Activated CD4-positive, alpha-beta T cell treated with anti-CD3 and anti-CD28 coated beads for 36 hours (primary cell): ENCODE results near the gene TAT. TPM values are rescaled to one million over a fixed set of nuclear protein-coding genes. Genes with fewer than 3 reads are reported as not detected.
A peak's percentile ranks its signal among the peaks of the same experiment; 100 is the strongest.

Source experiments
- ATAC-seq: fragments of 200-7000 bp; cut with Tn5 transposase; one replicate; pipeline ENCODE4 v1.10.0; 2021; ENCODE audit warnings: mild to moderate bottlenecking, moderate library complexity
- CTCF ChIA-PET: fragments of 350-600 bp; sonication (Branson Sonifier 250); formaldehyde crosslinking; loops from one replicate; lab custom pipeline; 2021; ENCODE audit warnings: antibody characterized with exemption; lab: Charles Lee
- POLR2A ChIA-PET: fragments of 350-600 bp; sonication (Branson Sonifier 250); formaldehyde crosslinking; loops from one replicate; lab custom pipeline; 2021; ENCODE audit warnings: antibody characterized with exemption, inconsistent platforms; lab: Charles Lee
- DNase-seq: peaks from one replicate; pipeline ENCODE4 v3.0.0-alpha.2; 2020
- H3K27ac Mint-ChIP-seq: one replicate; pipeline ENCODE4 v1.8.0; 2021; ENCODE audit warnings: mixed read lengths
- H3K27me3 Mint-ChIP-seq: one replicate; pipeline ENCODE4 v1.8.0; 2021; ENCODE audit warnings: mixed read lengths
- H3K36me3 Mint-ChIP-seq: one replicate; pipeline ENCODE4 v1.8.0; 2021; ENCODE audit warnings: low read depth, mixed read lengths
- H3K4me1 Mint-ChIP-seq: one replicate; pipeline ENCODE4 v1.8.0; 2021; ENCODE audit warnings: mixed read lengths
- H3K4me3 Mint-ChIP-seq: one replicate; pipeline ENCODE4 v1.8.0; 2021; ENCODE audit warnings: mild to moderate bottlenecking, moderate library complexity, mixed read lengths
- H3K9me3 Mint-ChIP-seq: one replicate; pipeline ENCODE4 v1.8.0; 2021; ENCODE audit warnings: low read depth, mixed read lengths
- intact Hi-C, 2 experiments: fragments of 100-400 bp; cut with DNase I in 1 of 2; cut with micrococcal nuclease in 1 of 2; formaldehyde crosslinking; loops; one replicate each; pipeline versions ENCODE4 v1.14.2 to v1.15.1; 2022 to 2024; cut with DNase I, micrococcal nuclease
- total RNA-seq, 2 experiments: library from RNA; stranded (reverse); gene quantifications; one replicate each; pipeline ENCODE4 v1.2.3, GENCODE V29; 2021

TAT gene
- total RNA-seq, 2 experiments from 2014 or later = not detected

- Mint-ChIP-seq H3K27ac (no peak overlapping the region), H3K27me3 (peaks cover 2% of the 10 kb centered on the region), H3K4me1 (no peaks in the 10 kb centered on the region), H3K36me3 (no peaks in the 10 kb centered on the region), H3K9me3 (no peaks in the 10 kb centered on the region), H3K4me3 (no peak overlapping the region)
- ATAC-seq (no peak), DNase-seq (no peak)
- POLR2A ChIA-PET = no interaction called here
- intact Hi-C loops = loop anchor here (5.0 kb wide), 2 partner anchors 75 to 125 kb away; partner anchors contain the start of gene ZNF23 (in 1 of the 2)
- CTCF ChIA-PET = interaction anchor here (0.7 kb wide), 1 partner anchor 97 kb away, joined by 3 read pairs; no protein-coding TSS in a partner anchor
Observed at GRCh38 chr16:71536752-71537499, 40.0 kb downstream of the TAT start.

- intact Hi-C loops = no loop called here
- Mint-ChIP-seq H3K36me3 (no peaks in the 10 kb centered on the region), H3K9me3 (no peaks in the 10 kb centered on the region), H3K4me1 (no peaks in the 10 kb centered on the region), H3K4me3 (no peak overlapping the region), H3K27ac (no peak overlapping the region), H3K27me3 (peaks cover 6% of the 10 kb centered on the region)
- DNase-seq = no peak
- ChIA-PET POLR2A (no interaction called here), CTCF (interaction anchor here (1.4 kb wide), 1 partner anchor 33 kb away, joined by 5 read pairs; no protein-coding TSS in a partner anchor)
- no peak for ATAC-seq
Observed at GRCh38 chr16:71532366-71532765, 44.5 kb downstream of the TAT start.

GRCh38 chr16:71528863-71529262 lies 48.0 kb downstream of the TAT start:
- no peak for ATAC-seq
- ChIA-PET POLR2A (no interaction called here), CTCF (interaction anchor here (0.6 to 0.8 kb wide), 3 partner anchors 12 to 93 kb away, joined by 3 read pairs; no protein-coding TSS in a partner anchor)
- no peak for DNase-seq
- Mint-ChIP-seq H3K4me1 (peaks cover 5% of the 10 kb centered on the region), H3K9me3 (no peaks in the 10 kb centered on the region), H3K27ac (no peak overlapping the region), H3K36me3 (no peaks in the 10 kb centered on the region), H3K4me3 (no peak overlapping the region), H3K27me3 (peaks cover 20% of the 10 kb centered on the region)
- intact Hi-C loops = no loop called here

GRCh38 chr16:71528257-71528656 lies 48.6 kb downstream of the TAT start:
- peaks cover 5% of the 10 kb centered on the region for H3K4me1 Mint-ChIP-seq
- no peak overlapping the region for H3K27ac Mint-ChIP-seq
- POLR2A ChIA-PET = no interaction called here
- H3K36me3 Mint-ChIP-seq = no peaks in the 10 kb centered on the region
- ATAC-seq (no peak), DNase-seq (no peak)
- H3K4me3 Mint-ChIP-seq = no peak overlapping the region
- H3K27me3 Mint-ChIP-seq = peaks cover 20% of the 10 kb centered on the region
- CTCF ChIA-PET = interaction anchor here (0.8 kb wide), 1 partner anchor 14 kb away, joined by 3 read pairs; no protein-coding TSS in a partner anchor
- intact Hi-C loops = no loop called here
- H3K9me3 Mint-ChIP-seq = no peaks in the 10 kb centered on the region

GRCh38 chr16:71526111-71526631 lies 50.7 kb downstream of the TAT start, which contains the start of gene CHST4:
Gene CHST4 (plus strand): TSS chr16:71526426. CDS start chr16:71536678, 10,252 bp downstream.
- peaks cover 25% of the 10 kb centered on the region for H3K27me3 Mint-ChIP-seq
- H3K9me3 Mint-ChIP-seq = no peaks in the 10 kb centered on the region
- DNase-seq (peak; percentile 29), ATAC-seq (peak; percentile 64)
- H3K4me3 Mint-ChIP-seq = no peak within 1 kb of the TSS
- CTCF ChIA-PET = interaction anchor here (0.7 to 1.7 kb wide), 9 partner anchors 13 to 115 kb away, joined by 3 to 6 read pairs (median 4); no protein-coding TSS in a partner anchor
- peaks cover 5% of the 10 kb centered on the region for H3K4me1 Mint-ChIP-seq
- H3K36me3 Mint-ChIP-seq = no peaks in the 10 kb centered on the region
- POLR2A ChIA-PET = no interaction called here
- intact Hi-C loops = no loop called here
- no peak within 1 kb of the TSS for H3K27ac Mint-ChIP-seq

- H3K9me3 Mint-ChIP-seq = no peaks in the 10 kb centered on the region
- CTCF ChIA-PET = interaction anchor here (1.0 kb wide), 1 partner anchor 102 kb away, joined by 3 read pairs; no protein-coding TSS in a partner anchor
- intact Hi-C loops = no loop called here
- H3K27ac Mint-ChIP-seq = no peak overlapping the region
- H3K27me3 Mint-ChIP-seq = peaks cover 25% of the 10 kb centered on the region
- ATAC-seq (no peak), DNase-seq (no peak)
- POLR2A ChIA-PET = no interaction called here
- H3K4me1 Mint-ChIP-seq = peaks cover 5% of the 10 kb centered on the region
- no peak overlapping the region for H3K4me3 Mint-ChIP-seq
- no peaks in the 10 kb centered on the region for H3K36me3 Mint-ChIP-seq
Observed at GRCh38 chr16:71524566-71525553, 52.0 kb downstream of the TAT start.

GRCh38 chr16:71520550-71520949 lies 56.3 kb downstream of the TAT start:
- no peak overlapping the region for H3K27ac Mint-ChIP-seq
- intact Hi-C loops = no loop called here

More at GRCh38 chr16:71520550-71520949, 56.3 kb downstream of the TAT start:
- POLR2A ChIA-PET = no interaction called here
- no peaks in the 10 kb centered on the region for H3K36me3 Mint-ChIP-seq
- CTCF ChIA-PET = interaction anchor here (0.6 to 1.4 kb wide), 3 partner anchors 18 to 244 kb away, joined by 3 to 4 read pairs (median 4); no protein-coding TSS in a partner anchor
- H3K4me3 Mint-ChIP-seq = no peak overlapping the region
- no peaks in the 10 kb centered on the region for H3K9me3 Mint-ChIP-seq
- ATAC-seq (no peak), DNase-seq (no peak)
- H3K27me3 Mint-ChIP-seq = peaks cover 12% of the 10 kb centered on the region
- no peaks in the 10 kb centered on the region for H3K4me1 Mint-ChIP-seq

Other genes with a start within 250 kb of the TAT start
- gene CALB2, start 218.4 kb downstream of the TAT start, total RNA-seq = not detected
- gene TLE7, start 135.0 kb downstream of the TAT start, total RNA-seq = not detected
- 10 to 100 TPM in 1 of 2 experiments, 1 to 10 TPM in 1; 9.6 to 10.9 TPM for gene ZNF23, start 114.8 kb downstream of the TAT start, total RNA-seq
- 1 to 10 TPM; 2.9 TPM for gene ZNF19, start 87.8 kb downstream of the TAT start, total RNA-seq
- not detected for gene CHST4, start 50.7 kb downstream of the TAT start, total RNA-seq
- not detected for gene MARVELD3, start 49.1 kb upstream of the TAT start, total RNA-seq
- 10 to 100 TPM in 1 of 2 experiments, 1 to 10 TPM in 1; 8.8 to 11.2 TPM for gene PHLPP2, start 147.6 kb upstream of the TAT start, total RNA-seq
- gene AP1G1, start 231.7 kb upstream of the TAT start, total RNA-seq = 10 to 100 TPM; 65.5 to 68.8 TPM